Measurements from ENCODE around the gene SEMA3F.

DNA sequence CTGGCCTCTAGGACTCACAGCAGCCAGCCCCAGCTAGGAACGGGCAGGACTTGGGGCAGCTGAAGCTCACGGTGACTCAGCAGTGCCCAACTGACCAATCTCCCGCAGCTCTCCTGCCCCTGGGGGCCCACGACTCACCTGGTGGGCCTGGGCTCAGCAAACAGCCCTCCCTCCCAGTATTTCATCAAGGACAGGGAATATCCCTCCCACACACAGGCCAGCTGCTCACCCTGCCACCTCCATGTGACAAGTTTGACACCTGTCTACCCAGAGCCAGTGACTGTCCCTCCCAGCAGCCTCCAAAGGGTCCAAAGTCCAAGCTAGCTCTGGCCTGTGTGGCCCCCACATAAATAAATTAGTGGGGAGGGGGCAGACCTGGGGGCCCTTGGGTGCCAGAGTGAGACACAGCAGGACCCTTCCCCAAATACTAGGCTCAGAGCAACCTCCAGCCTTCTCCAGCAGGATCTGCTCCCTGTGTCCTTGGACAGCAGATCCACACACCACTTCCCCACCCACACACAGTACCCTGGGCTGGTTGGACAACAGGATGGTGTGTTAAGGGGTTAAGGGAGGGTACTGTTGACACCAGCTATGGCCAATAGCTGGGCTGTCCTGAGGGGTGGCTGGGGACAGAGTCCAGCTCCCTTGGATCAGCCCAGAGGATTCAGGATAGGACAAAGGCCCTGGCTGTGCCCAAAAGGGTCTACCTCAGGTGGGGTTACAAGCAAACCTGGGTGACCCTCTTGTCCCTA lies 40.6 kb downstream of the SEMA3F start:
- no peak for TF ChIP-seq POLR2A (IDR thresholded peaks at IDR 0.05)
- TF ChIP-seq, protein P1, sequence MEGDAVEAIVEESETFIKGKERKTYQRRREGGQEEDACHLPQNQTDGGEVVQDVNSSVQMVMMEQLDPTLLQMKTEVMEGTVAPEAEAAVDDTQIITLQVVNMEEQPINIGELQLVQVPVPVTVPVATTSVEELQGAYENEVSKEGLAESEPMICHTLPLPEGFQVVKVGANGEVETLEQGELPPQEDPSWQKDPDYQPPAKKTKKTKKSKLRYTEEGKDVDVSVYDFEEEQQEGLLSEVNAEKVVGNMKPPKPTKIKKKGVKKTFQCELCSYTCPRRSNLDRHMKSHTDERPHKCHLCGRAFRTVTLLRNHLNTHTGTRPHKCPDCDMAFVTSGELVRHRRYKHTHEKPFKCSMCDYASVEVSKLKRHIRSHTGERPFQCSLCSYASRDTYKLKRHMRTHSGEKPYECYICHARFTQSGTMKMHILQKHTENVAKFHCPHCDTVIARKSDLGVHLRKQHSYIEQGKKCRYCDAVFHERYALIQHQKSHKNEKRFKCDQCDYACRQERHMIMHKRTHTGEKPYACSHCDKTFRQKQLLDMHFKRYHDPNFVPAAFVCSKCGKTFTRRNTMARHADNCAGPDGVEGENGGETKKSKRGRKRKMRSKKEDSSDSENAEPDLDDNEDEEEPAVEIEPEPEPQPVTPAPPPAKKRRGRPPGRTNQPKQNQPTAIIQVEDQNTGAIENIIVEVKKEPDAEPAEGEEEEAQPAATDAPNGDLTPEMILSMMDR (IDR thresholded peaks at IDR 0.05): no peak
